Measurements from ENCODE around the gene CCDC51.

GRCh38 chr3:48486952-48487351, 47.0 kb upstream of the CCDC51 start:
- TF ChIP-seq, protein P1, sequence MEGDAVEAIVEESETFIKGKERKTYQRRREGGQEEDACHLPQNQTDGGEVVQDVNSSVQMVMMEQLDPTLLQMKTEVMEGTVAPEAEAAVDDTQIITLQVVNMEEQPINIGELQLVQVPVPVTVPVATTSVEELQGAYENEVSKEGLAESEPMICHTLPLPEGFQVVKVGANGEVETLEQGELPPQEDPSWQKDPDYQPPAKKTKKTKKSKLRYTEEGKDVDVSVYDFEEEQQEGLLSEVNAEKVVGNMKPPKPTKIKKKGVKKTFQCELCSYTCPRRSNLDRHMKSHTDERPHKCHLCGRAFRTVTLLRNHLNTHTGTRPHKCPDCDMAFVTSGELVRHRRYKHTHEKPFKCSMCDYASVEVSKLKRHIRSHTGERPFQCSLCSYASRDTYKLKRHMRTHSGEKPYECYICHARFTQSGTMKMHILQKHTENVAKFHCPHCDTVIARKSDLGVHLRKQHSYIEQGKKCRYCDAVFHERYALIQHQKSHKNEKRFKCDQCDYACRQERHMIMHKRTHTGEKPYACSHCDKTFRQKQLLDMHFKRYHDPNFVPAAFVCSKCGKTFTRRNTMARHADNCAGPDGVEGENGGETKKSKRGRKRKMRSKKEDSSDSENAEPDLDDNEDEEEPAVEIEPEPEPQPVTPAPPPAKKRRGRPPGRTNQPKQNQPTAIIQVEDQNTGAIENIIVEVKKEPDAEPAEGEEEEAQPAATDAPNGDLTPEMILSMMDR (IDR thresholded peaks at IDR 0.05; ENCODE audit: poor library complexity, severe bottlenecking): no peak
- TF ChIP-seq TAF1 (IDR thresholded peaks at IDR 0.05; ENCODE audit: low read depth) (no peak), POLR2AphosphoS5 (IDR thresholded peaks at IDR 0.05) (no peak), EZH2 (IDR thresholded peaks at IDR 0.05; ENCODE audit: borderline replicate concordance, insufficient read depth, low read length, poor library complexity, severe bottlenecking) (no peak), MXI1 (conservative IDR thresholded peaks at IDR 0.05; ENCODE audit: poor library complexity, severe bottlenecking) (no peak)
